ENCODE measurements around the gene ZNF256. TPM values are rescaled to one million over a fixed set of nuclear protein-coding genes. Genes with fewer than 3 reads are reported as not detected.

ZNF256 gene
- total RNA-seq, 1 experiment from 2014 or later = 10.2 TPM

DNA sequence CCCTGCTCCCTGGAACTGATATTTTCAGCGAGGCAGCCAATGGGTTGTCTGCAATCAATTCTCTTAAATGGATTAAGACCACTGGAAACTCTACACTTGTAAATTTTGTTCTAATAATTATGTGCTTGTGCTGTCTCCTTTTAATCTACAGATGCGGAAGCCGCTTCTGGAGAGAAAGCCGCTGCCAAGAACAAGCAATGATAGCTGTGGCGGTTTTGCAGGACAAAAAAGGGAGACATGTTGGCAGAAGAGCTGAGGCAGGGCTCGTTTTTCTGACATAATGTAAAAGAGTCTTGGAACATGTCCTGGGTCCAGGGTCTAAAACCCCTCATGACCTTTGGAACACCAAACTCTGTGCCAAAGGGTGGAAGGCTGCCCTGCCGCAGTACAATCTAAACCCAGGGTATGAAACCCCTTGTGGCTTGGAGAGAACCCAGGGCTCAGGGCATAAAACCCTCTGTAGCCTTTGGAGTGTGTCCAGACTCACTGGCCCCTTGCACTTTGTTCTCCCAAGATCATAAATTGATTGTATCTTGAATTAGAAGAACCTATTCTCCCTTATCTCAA, 43.8 kb downstream of the ZNF256 start:
- no peak for DNase-seq (ENCODE audit: low spot score)
- in situ Hi-C loops (cut with HindIII; ENCODE audit: low sequenced_read_pairs) = no loop called here

DNA sequence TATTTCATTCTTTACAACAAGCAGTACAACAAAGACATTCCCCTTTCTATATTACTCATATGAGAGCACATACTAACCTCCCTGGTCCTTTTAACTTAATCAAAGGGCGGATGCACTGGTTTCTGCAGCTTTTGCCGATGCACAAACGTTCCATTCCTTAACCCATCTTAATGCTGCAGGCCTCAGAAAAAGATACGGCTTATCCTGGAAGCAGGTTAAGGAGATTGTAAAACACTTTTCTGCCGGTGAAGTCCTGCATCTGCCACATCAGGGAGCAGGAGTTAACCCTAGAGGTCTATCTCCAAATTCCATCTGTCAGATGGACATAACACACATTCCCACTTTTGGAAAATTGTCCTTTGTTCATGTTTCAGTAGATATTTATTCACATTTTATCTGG, 47.2 kb downstream of the ZNF256 start:
- in situ Hi-C loops (cut with HindIII; ENCODE audit: low sequenced_read_pairs) = no loop called here
- DNase-seq (ENCODE audit: low spot score) = no peak

Other genes with a start within 250 kb of the ZNF256 start
- not detected in 2 replicates for gene ZNF154, start 238.5 kb downstream of the ZNF256 start, total RNA-seq (2014; rRNA removed; shearing (Covaris generic))
- not detected in 2 replicates for gene ZNF671, start 220.1 kb downstream of the ZNF256 start, total RNA-seq (2014; rRNA removed; shearing (Covaris generic))
- gene ZNF776, start 200.9 kb downstream of the ZNF256 start, total RNA-seq (2014; rRNA removed; shearing (Covaris generic)) = 10.8 and 11.0 TPM in 2 replicates
- gene ZNF586, start 178.0 kb downstream of the ZNF256 start, total RNA-seq (2014; rRNA removed; shearing (Covaris generic)) = 11.3 and 20.8 TPM in 2 replicates
- 2.8 and 7.8 TPM in 2 replicates for gene ZNF552, start 132.8 kb downstream of the ZNF256 start, total RNA-seq (2014; rRNA removed; shearing (Covaris generic))
- gene ZNF587B, start 117.4 kb downstream of the ZNF256 start, total RNA-seq (2014; rRNA removed; shearing (Covaris generic)) = 6.0 and 12.8 TPM in 2 replicates
- gene ZNF587, start 97.8 kb downstream of the ZNF256 start, total RNA-seq (2014; rRNA removed; shearing (Covaris generic)) = 7.4 and 9.6 TPM in 2 replicates
- gene ZNF814, start 58.7 kb downstream of the ZNF256 start, total RNA-seq (2014; rRNA removed; shearing (Covaris generic)) = 1.1 and 2.0 TPM in 2 replicates
- gene ZNF417, start 31.1 kb downstream of the ZNF256 start, total RNA-seq (2014; rRNA removed; shearing (Covaris generic)) = 6.0 and 9.7 TPM in 2 replicates
- gene ZNF418, start 12.3 kb downstream of the ZNF256 start, total RNA-seq (2014; rRNA removed; shearing (Covaris generic)) = 0.27 and 0.49 TPM in 2 replicates
- gene C19orf18, start 26.8 kb upstream of the ZNF256 start, total RNA-seq (2014; rRNA removed; shearing (Covaris generic)) = 0.31 TPM in 1 of 2 replicates, not detected in the other
- gene ZNF606, start 55.1 kb upstream of the ZNF256 start, total RNA-seq (2014; rRNA removed; shearing (Covaris generic)) = 28.9 and 30.2 TPM in 2 replicates
- gene ZSCAN1, start 86.3 kb upstream of the ZNF256 start, total RNA-seq (2014; rRNA removed; shearing (Covaris generic)) = not detected in 2 replicates
- 0.06 TPM in 1 of 2 replicates, not detected in the other for gene ZNF135, start 111.6 kb upstream of the ZNF256 start, total RNA-seq (2014; rRNA removed; shearing (Covaris generic))
- gene ZSCAN18, start 150.5 kb upstream of the ZNF256 start, total RNA-seq (2014; rRNA removed; shearing (Covaris generic)) = 39.8 and 58.3 TPM in 2 replicates
- 14.5 and 16.9 TPM in 2 replicates for gene ZNF329, start 203.1 kb upstream of the ZNF256 start, total RNA-seq (2014; rRNA removed; shearing (Covaris generic))
- gene ZNF274, start 235.4 kb upstream of the ZNF256 start, total RNA-seq (2014; rRNA removed; shearing (Covaris generic)) = 41.3 and 54.2 TPM in 2 replicates

Data from G401 (cell line).